Measurements from ENCODE around the gene ELOA. TPM values are rescaled to one million over a fixed set of nuclear protein-coding genes. Genes with fewer than 3 reads are reported as not detected.
"Not testable (repeated sequence)": the region's sequence is repeated elsewhere in the genome, so short reads cannot be mapped to it uniquely, and the experiment has no call there.

ELOA gene
- total RNA-seq, 1 donor from 2014 or later: 22.9 TPM

GRCh38 chr1:23777979-23778814 lies 34.9 kb downstream of the ELOA start, which contains the start of gene PITHD1:
Gene PITHD1 (plus strand): TSS chr1:23778418. CDS start chr1:23778516, 98 bp downstream.
- no peak for DNase-seq (ENCODE audit: low read depth, low spot score)

- DNase-seq (ENCODE audit: low read depth, low spot score): no peak
Measured at GRCh38 chr1:23779826-23780371, 36.6 kb downstream of the ELOA start.

- DNase-seq (ENCODE audit: low read depth, low spot score): not testable (repeated sequence)
Measured at GRCh38 chr1:23783141-23783540, 39.9 kb downstream of the ELOA start.

- DNase-seq (ENCODE audit: low read depth, low spot score): no peak
Measured at GRCh38 chr1:23784846-23785245, 41.6 kb downstream of the ELOA start.

GRCh38 chr1:23787701-23788100 lies 44.4 kb downstream of the ELOA start:
- no peak for DNase-seq (ENCODE audit: low read depth, low spot score)

GRCh38 chr1:23788695-23789094 lies 45.4 kb downstream of the ELOA start:
- no peak for DNase-seq (ENCODE audit: low read depth, low spot score)

- DNase-seq (ENCODE audit: low read depth, low spot score): peak; percentile 63
Measured at GRCh38 chr1:23790696-23791515, 47.6 kb downstream of the ELOA start, which contains the start of gene LYPLA2. Gene LYPLA2 (plus strand): TSS chr1:23791145. CDS start chr1:23792683, 1,538 bp downstream.

- DNase-seq (ENCODE audit: low read depth, low spot score): no peak
Measured at GRCh38 chr1:23791516-23792047, 48.3 kb downstream of the ELOA start.

- no peak for DNase-seq (ENCODE audit: low read depth, low spot score)
Measured at GRCh38 chr1:23792151-23792945, 49.1 kb downstream of the ELOA start.

GRCh38 chr1:23793018-23793781 lies 49.9 kb downstream of the ELOA start:
- DNase-seq (ENCODE audit: low read depth, low spot score): no peak

GRCh38 chr1:23793861-23794731 lies 50.8 kb downstream of the ELOA start:
- DNase-seq (ENCODE audit: low read depth, low spot score): no peak

GRCh38 chr1:23794732-23795182 lies 51.5 kb downstream of the ELOA start:
- not testable (repeated sequence) for DNase-seq (ENCODE audit: low read depth, low spot score)

GRCh38 chr1:23795676-23796465 lies 52.6 kb downstream of the ELOA start:
- DNase-seq (ENCODE audit: low read depth, low spot score): no peak

- no peak for DNase-seq (ENCODE audit: low read depth, low spot score)
Measured at GRCh38 chr1:23796466-23797271, 53.4 kb downstream of the ELOA start.

GRCh38 chr1:23797478-23798448 lies 54.5 kb downstream of the ELOA start:
- DNase-seq (ENCODE audit: low read depth, low spot score): no peak

- DNase-seq (ENCODE audit: low read depth, low spot score): no peak
Measured at GRCh38 chr1:23798662-23799142, 55.4 kb downstream of the ELOA start.
